Ovary (tissue), 3 donors: ENCODE measurements around the gene IL36G.

Experiments used
- EP300 ChIP-seq: sonication (generic); formaldehyde crosslinking; IDR thresholded peaks from one replicate; pipeline ENCODE4 v1.6.1; 2017; ENCODE audit warnings: antibody characterized with exemption
- POLR2A ChIP-seq: fragments of 450-650 bp; IDR thresholded peaks from one replicate; pipeline ENCODE4 v1.6.1; 2017; ENCODE audit warnings: antibody characterized with exemption, mild to moderate bottlenecking, moderate library complexity
- TF ChIP-seq, protein P1 (sequence below), 3 donors: fragments of 450-650 bp in 2 of 3; fragments of 200-600 bp in 1 of 3; IDR thresholded peaks; one replicate each; pipeline versions ENCODE4 v1.5.1 to v1.8.0; 2016 to 2022; ENCODE audit warnings: antibody characterized with exemption in 3 of 3, mild to moderate bottlenecking in 1 of 3
- donor health status: DM: no; HTN: no; CAD: no.

GRCh38 chr2:112938904-112939303, 38.9 kb upstream of the IL36G start:
- TF ChIP-seq, protein P1, sequence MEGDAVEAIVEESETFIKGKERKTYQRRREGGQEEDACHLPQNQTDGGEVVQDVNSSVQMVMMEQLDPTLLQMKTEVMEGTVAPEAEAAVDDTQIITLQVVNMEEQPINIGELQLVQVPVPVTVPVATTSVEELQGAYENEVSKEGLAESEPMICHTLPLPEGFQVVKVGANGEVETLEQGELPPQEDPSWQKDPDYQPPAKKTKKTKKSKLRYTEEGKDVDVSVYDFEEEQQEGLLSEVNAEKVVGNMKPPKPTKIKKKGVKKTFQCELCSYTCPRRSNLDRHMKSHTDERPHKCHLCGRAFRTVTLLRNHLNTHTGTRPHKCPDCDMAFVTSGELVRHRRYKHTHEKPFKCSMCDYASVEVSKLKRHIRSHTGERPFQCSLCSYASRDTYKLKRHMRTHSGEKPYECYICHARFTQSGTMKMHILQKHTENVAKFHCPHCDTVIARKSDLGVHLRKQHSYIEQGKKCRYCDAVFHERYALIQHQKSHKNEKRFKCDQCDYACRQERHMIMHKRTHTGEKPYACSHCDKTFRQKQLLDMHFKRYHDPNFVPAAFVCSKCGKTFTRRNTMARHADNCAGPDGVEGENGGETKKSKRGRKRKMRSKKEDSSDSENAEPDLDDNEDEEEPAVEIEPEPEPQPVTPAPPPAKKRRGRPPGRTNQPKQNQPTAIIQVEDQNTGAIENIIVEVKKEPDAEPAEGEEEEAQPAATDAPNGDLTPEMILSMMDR (IDR thresholded peaks at IDR 0.05), result no peak
- TF ChIP-seq POLR2A (no peak), EP300 (no peak)
